Measurements from ENCODE around the gene CFAP47.

GRCh38 chrX:35919536-35920309 is at the start of gene CFAP47:
- no peak for TF ChIP-seq POLR2AphosphoS5 (IDR thresholded peaks at IDR 0.05)
- no peak for TF ChIP-seq CTCF (IDR thresholded peaks at IDR 0.05)

All from breast epithelium (tissue), 3 donors.